Right lobe of liver (tissue), 4 donors: ENCODE measurements around the gene PPP1R9A.

ENCODE experiments used
- CTCF ChIP-seq, 4 donors: fragments of 200-600 bp in 3 of 4; fragments of 450-650 bp in 1 of 4; IDR thresholded peaks; one replicate each; pipeline versions ENCODE4 v1.5.1 to v1.8.0; 2016 to 2022; ENCODE audit warnings: antibody characterized with exemption in 4 of 4, mild to moderate bottlenecking in 2 of 4
- POLR2A ChIP-seq: fragments of 450-650 bp; IDR thresholded peaks from one replicate; pipeline ENCODE4 v1.6.1; 2017; ENCODE audit warnings: antibody characterized with exemption, mild to moderate bottlenecking
- donor health status: DM: no; HTN: no; CAD: no.
- donor health status: DM: no; HTN: no; CAD: no.
- donor health status: DM: no; HTN: yes; CAD: no.

- TF ChIP-seq CTCF (IDR thresholded peaks at IDR 0.05) (no peak), POLR2A (no peak)
Observed at GRCh38 chr7:94949532-94949931, 42.1 kb downstream of the PPP1R9A start.
